Uterus (tissue), 4 donors: ENCODE data around the gene PIP4K2B. TPM values are rescaled to one million over a fixed set of nuclear protein-coding genes. Genes with fewer than 3 reads are reported as not detected.

Source experiments
- DNase-seq, 2 donors: peaks; one replicate each; pipeline ENCODE4 v3.0.0-alpha.2; 2019 to 2020
- H3K27ac ChIP-seq, 2 donors: fragments of 200-600 bp; sonication (generic); 1 replicate in 1 of 2; 2 replicates in 1 of 2; pipeline ENCODE4 v1.5.1; 2016 to 2018
- H3K27me3 ChIP-seq, 2 donors: fragments of 200-600 bp; sonication (generic); one replicate each; pipeline ENCODE4 v1.5.1; 2018 to 2019; ENCODE audit warnings: control low read depth in 1 of 2
- H3K36me3 ChIP-seq, 2 donors: fragments of 200-600 bp; sonication (generic); one replicate each; pipeline ENCODE4 v1.5.1; 2019; ENCODE audit warnings: control low read depth in 1 of 2
- H3K4me1 ChIP-seq, 2 donors: fragments of 200-600 bp; sonication (generic); one replicate each; pipeline ENCODE4 v1.5.1; 2018 to 2019; ENCODE audit warnings: control low read depth in 1 of 2
- H3K4me3 ChIP-seq, 2 donors: fragments of 200-600 bp; sonication (generic); 1 replicate in 1 of 2; 2 replicates in 1 of 2; pipeline ENCODE4 v1.5.1; 2018 to 2019; ENCODE audit warnings: mild to moderate bottlenecking in 1 of 2
- H3K9me3 ChIP-seq, 2 donors: fragments of 200-600 bp; sonication (generic); one replicate each; pipeline ENCODE4 v1.5.1; 2019; ENCODE audit warnings: control low read depth in 1 of 2
- POLR2A ChIP-seq, 2 donors: fragments of 450-650 bp; IDR thresholded peaks; one replicate each; pipeline ENCODE4 v1.6.1; 2016; ENCODE audit warnings: antibody characterized with exemption in 2 of 2, mild to moderate bottlenecking in 1 of 2, moderate library complexity in 1 of 2
- intact Hi-C: fragments of 100-400 bp; cut with DNase I; formaldehyde crosslinking; loops from one replicate; pipeline ENCODE4 v1.15.1; 2023; ENCODE audit warnings: low total_unique reads
- total RNA-seq, 4 donors: library from RNA; depleted of rRNA in 3 of 4; stranded (reverse); fragments of >200 nt in 3 of 4; gene quantifications; one replicate each; pipeline versions ENCODE4 v1.1.0 to v1.2.4, GENCODE V29; 2014 to 2023
- TF ChIP-seq, protein P1 (sequence below), 4 experiments: fragments of 200-600 bp in 2 of 4; fragments of 450-650 bp in 2 of 4; sonication (generic) in 2 of 4; IDR thresholded peaks; one replicate each; pipeline ENCODE4 v1.5.1; 2016 to 2019; ENCODE audit warnings: antibody characterized with exemption in 4 of 4, mild to moderate bottlenecking in 2 of 4, moderate library complexity in 1 of 4
- donor health status: DM: yes; HTN: yes; CAD: no.

The PIP4K2B gene
- total RNA-seq, 4 donors from 2014 or later = 23.2 to 89.5 (median 42.3) TPM

DNA sequence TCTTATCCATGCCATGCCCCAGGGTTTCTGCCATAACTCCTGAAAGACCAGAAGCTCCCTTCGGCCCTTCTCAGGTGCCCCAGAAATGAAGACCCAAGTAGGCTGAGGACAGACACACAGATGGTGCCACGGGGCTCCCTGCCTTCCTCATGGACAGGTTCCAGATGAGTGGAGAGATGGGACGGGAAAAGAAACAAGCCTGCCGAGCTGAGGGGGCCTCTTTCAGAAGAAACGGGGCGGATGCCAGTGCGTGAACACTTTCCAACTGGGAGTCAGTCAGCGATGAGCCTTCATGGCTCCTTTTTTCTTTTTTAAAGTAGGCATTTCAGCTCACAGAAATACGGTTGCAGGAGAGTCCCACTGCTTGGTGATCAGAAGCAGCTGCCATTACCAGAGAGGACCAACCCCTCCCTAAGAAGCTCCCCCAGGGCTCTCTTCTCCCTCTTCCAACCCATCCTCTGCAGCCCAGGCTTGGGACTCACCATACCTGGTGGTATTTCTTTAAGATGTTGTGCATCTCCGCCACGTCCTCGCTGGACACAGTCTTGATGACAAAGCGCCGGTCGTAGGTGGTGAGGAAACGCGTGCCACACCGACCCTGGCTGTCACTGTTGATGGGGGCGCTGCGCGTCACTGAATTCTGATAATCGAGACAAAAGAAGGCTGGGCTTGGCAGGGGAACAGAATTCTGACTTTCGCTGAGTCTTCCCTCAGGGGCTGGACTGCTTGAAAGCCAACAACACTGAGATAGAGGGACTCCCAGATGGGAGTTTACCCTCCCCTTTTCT, 19.2 kb downstream of the PIP4K2B start:
- H3K9me3 ChIP-seq = no peaks in the 10 kb centered on the region
- H3K4me1 ChIP-seq = no peaks in the 10 kb centered on the region
- no peak for TF ChIP-seq POLR2A (IDR thresholded peaks at IDR 0.05)
- TF ChIP-seq, protein P1, sequence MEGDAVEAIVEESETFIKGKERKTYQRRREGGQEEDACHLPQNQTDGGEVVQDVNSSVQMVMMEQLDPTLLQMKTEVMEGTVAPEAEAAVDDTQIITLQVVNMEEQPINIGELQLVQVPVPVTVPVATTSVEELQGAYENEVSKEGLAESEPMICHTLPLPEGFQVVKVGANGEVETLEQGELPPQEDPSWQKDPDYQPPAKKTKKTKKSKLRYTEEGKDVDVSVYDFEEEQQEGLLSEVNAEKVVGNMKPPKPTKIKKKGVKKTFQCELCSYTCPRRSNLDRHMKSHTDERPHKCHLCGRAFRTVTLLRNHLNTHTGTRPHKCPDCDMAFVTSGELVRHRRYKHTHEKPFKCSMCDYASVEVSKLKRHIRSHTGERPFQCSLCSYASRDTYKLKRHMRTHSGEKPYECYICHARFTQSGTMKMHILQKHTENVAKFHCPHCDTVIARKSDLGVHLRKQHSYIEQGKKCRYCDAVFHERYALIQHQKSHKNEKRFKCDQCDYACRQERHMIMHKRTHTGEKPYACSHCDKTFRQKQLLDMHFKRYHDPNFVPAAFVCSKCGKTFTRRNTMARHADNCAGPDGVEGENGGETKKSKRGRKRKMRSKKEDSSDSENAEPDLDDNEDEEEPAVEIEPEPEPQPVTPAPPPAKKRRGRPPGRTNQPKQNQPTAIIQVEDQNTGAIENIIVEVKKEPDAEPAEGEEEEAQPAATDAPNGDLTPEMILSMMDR (IDR thresholded peaks at IDR 0.05) = no peak
- intact Hi-C loops = no loop called here
- no peak overlapping the region for H3K27ac ChIP-seq
- DNase-seq = no peak
- H3K27me3 ChIP-seq = no peaks in the 10 kb centered on the region
- H3K36me3 ChIP-seq = no peaks in the 10 kb centered on the region
- no peak overlapping the region for H3K4me3 ChIP-seq

DNA sequence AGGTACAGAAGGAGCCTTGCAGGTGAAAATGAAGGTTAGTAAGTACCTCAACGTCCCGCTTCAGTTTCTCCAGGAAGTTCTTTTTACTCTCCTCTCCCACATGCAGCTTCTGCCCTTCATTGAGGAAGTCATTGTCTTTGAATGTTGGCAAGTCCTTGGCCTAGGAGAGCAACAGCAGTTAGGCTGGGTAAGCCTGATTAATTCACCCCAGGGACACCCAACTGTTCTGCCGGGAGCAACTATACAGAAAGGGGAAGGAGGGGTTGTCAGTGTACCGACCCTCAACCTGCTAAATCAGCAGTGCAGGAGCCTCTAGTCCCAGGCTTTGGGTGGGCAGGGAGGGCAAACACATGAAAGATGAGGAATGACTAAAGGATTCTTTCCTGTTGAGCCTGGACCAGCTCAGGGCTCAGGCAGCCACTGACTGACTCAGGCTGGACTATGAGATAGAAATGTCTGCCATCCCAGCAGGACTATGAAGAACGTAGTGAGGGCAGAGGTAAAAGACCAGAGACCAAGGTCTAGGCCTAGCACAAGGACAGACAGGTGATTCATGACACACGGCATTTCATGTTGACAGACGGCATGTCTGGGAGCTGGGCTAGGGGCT, 21.6 kb downstream of the PIP4K2B start:
- Histone ChIP-seq H3K4me3 (no peak overlapping the region), H3K27me3 (no peaks in the 10 kb centered on the region), H3K9me3 (no peaks in the 10 kb centered on the region), H3K4me1 (no peaks in the 10 kb centered on the region), H3K27ac (no peak overlapping the region), H3K36me3 (no peaks in the 10 kb centered on the region)
- no peak for DNase-seq
- TF ChIP-seq, protein P1 (IDR thresholded peaks at IDR 0.05) = no peak
- TF ChIP-seq POLR2A (IDR thresholded peaks at IDR 0.05) = no peak
- intact Hi-C loops = no loop called here

DNA sequence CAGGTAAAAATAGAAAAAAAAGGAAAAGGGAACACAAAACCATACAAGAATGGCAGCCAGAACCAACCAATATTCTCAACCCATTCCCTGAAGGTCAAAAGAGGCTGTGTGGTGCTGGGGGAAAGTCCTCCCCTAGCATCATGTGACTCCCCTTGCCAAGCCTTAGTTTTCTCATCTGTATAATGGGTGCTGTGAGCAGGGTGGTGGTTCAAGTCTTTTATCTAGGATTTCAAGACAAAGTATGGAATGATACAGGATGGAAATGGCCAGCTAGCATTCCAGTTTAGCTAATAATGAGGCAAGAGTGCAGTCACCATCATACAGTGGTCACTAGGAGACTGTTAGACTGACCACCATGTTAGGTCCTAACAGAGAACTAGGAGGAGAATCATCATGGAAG, 26.1 kb downstream of the PIP4K2B start:
- H3K27me3 ChIP-seq = no peaks in the 10 kb centered on the region
- intact Hi-C loops = no loop called here
- no peak overlapping the region for H3K27ac ChIP-seq
- H3K36me3 ChIP-seq = no peaks in the 10 kb centered on the region
- no peak overlapping the region for H3K4me3 ChIP-seq
- H3K9me3 ChIP-seq = no peaks in the 10 kb centered on the region
- no peak for DNase-seq
- no peak for TF ChIP-seq POLR2A (IDR thresholded peaks at IDR 0.05)
- TF ChIP-seq, protein P1 (IDR thresholded peaks at IDR 0.05) = no peak
- no peaks in the 10 kb centered on the region for H3K4me1 ChIP-seq

DNA sequence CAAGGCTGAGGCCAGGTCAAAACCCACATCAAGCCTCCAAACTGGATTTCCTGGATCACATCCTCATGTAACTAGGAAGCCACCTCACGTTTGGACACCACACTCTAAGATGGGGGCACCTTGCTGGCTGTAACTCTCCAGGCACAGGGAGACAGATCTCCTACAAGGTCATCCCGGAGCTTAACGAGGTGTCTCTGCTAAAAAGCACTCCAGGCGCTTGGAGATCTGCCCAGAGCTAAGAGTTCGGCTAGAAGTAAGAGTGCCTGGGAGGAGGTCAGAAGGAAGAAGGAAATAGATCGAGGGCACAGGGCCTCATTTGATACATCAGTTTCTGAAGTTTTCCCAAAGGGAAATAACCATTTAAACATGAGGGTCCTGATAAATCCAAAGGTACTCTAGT, 30.9 kb downstream of the PIP4K2B start:
- H3K27me3 ChIP-seq = no peaks in the 10 kb centered on the region
- no peak overlapping the region for H3K27ac ChIP-seq
- no peaks in the 10 kb centered on the region for H3K36me3 ChIP-seq
- no peak overlapping the region for H3K4me3 ChIP-seq
- no peak for DNase-seq
- TF ChIP-seq, protein P1 (IDR thresholded peaks at IDR 0.05) = no peak
- no peak for TF ChIP-seq POLR2A (IDR thresholded peaks at IDR 0.05)
- intact Hi-C loops = no loop called here
- no peaks in the 10 kb centered on the region for H3K9me3 ChIP-seq
- no peaks in the 10 kb centered on the region for H3K4me1 ChIP-seq

DNA sequence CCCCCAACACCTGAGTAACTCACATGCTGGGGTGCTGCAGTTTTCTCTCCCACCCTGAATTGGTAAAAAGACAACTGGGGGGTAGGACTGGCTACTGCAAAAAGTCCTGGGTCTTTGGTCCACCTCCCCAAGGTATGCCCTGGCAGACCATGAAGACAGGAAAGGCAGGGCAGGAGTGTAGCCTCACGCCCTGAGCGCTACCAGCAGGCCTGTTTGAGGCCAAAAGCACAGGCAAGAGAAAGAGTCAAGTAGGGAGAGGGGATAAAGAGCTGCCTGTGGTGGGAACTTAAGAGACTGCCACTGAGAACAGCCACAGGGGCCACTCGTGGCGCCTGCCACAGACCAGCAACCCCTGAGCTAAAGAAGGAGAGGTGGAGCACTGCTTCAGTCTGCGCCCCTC, 33.0 kb downstream of the PIP4K2B start:
- intact Hi-C loops = no loop called here
- H3K36me3 ChIP-seq = no peaks in the 10 kb centered on the region

More for the DNA sequence above, 33.0 kb downstream of the PIP4K2B start:
- Histone ChIP-seq H3K9me3 (no peaks in the 10 kb centered on the region), H3K27ac (no peak overlapping the region), H3K4me1 (no peaks in the 10 kb centered on the region), H3K4me3 (no peak overlapping the region), H3K27me3 (no peaks in the 10 kb centered on the region)
- TF ChIP-seq, protein P1 (IDR thresholded peaks at IDR 0.05) = no peak
- no peak for TF ChIP-seq POLR2A (IDR thresholded peaks at IDR 0.05)
- DNase-seq = no peak
